DND-41 (cell line): ENCODE results near the gene FLT3LG.

Experiments
- ATAC-seq: fragments of 200-7000 bp; cut with Tn5 transposase; 3 replicates; pipeline ENCODE4 v1.9.1; 2021; ENCODE audit warnings: low read depth; ENCODE audit not compliant: insufficient read depth
- DNase-seq: peaks from one replicate; pipeline ENCODE4 v3.0.0-alpha.2; 2020
- H2AFZ ChIP-seq: 2 replicates; pipeline ENCODE4 v1.6.0; 2012; ENCODE audit warnings: low read depth, low read length
- H3K27ac ChIP-seq: 2 replicates; pipeline ENCODE4 v1.5.1; 2012; ENCODE audit warnings: low read length, inconsistent platforms
- H3K27me3 ChIP-seq: fragments of 200-600 bp; sonication (generic); 2 replicates; pipeline ENCODE4 v1.6.0; 2012; ENCODE audit warnings: low read length, mild to moderate bottlenecking, inconsistent platforms; ENCODE audit not compliant: insufficient read depth, poor library complexity
- H3K36me3 ChIP-seq: 2 replicates; pipeline ENCODE4 v1.5.1; 2012; ENCODE audit warnings: low read length, inconsistent platforms; ENCODE audit not compliant: insufficient read depth
- H3K4me1 ChIP-seq: 2 replicates; pipeline ENCODE4 v1.5.1; 2012; ENCODE audit warnings: mild to moderate bottlenecking, low read length; ENCODE audit not compliant: insufficient read depth
- H3K4me2 ChIP-seq: 2 replicates; pipeline ENCODE4 v1.6.0; 2012; ENCODE audit warnings: mild to moderate bottlenecking, moderate library complexity, low read length, inconsistent platforms; ENCODE audit not compliant: insufficient read depth
- H3K4me3 ChIP-seq, 2 experiments: fragments of 200-600 bp in 1 of 2; shearing (Covaris generic) in 1 of 2; 2 replicates each; pipeline ENCODE4 v1.5.1; 2012 to 2016; ENCODE audit warnings: inconsistent platforms in 2 of 2, low read length in 2 of 2, mild to moderate bottlenecking in 2 of 2, low read depth in 1 of 2, moderate library complexity in 1 of 2
- H3K79me2 ChIP-seq: 2 replicates; pipeline ENCODE4 v1.6.0; 2012; ENCODE audit warnings: low read length, inconsistent platforms; ENCODE audit not compliant: insufficient read depth
- H3K9ac ChIP-seq: 2 replicates; pipeline ENCODE4 v1.6.0; 2012; ENCODE audit warnings: low read depth, mild to moderate bottlenecking, inconsistent platforms, low read length, moderate library complexity
- H3K9me3 ChIP-seq: 2 replicates; pipeline ENCODE4 v1.5.1; 2012; ENCODE audit warnings: low read length, moderate library complexity, mild to moderate bottlenecking, inconsistent platforms; ENCODE audit not compliant: insufficient read depth, severe bottlenecking
- H4K20me1 ChIP-seq: 2 replicates; pipeline ENCODE4 v1.6.0; 2012; ENCODE audit warnings: low read length; ENCODE audit not compliant: insufficient read depth
- EZH2 ChIP-seq: IDR thresholded peaks from 3 replicates; pipeline ENCODE4 v1.6.1; 2012; ENCODE audit warnings: borderline replicate concordance, low read depth, mild to moderate bottlenecking, moderate library complexity, low read length, inconsistent platforms; ENCODE audit not compliant: severe bottlenecking
- TF ChIP-seq, protein P1 (sequence below): IDR thresholded peaks from 2 replicates; pipeline ENCODE4 v1.5.1; 2012; ENCODE audit warnings: borderline replicate concordance, low read length, moderate library complexity, mild to moderate bottlenecking; ENCODE audit not compliant: poor library complexity, severe bottlenecking; ENCODE audit errors: extremely low read depth

The FLT3LG gene

DNA sequence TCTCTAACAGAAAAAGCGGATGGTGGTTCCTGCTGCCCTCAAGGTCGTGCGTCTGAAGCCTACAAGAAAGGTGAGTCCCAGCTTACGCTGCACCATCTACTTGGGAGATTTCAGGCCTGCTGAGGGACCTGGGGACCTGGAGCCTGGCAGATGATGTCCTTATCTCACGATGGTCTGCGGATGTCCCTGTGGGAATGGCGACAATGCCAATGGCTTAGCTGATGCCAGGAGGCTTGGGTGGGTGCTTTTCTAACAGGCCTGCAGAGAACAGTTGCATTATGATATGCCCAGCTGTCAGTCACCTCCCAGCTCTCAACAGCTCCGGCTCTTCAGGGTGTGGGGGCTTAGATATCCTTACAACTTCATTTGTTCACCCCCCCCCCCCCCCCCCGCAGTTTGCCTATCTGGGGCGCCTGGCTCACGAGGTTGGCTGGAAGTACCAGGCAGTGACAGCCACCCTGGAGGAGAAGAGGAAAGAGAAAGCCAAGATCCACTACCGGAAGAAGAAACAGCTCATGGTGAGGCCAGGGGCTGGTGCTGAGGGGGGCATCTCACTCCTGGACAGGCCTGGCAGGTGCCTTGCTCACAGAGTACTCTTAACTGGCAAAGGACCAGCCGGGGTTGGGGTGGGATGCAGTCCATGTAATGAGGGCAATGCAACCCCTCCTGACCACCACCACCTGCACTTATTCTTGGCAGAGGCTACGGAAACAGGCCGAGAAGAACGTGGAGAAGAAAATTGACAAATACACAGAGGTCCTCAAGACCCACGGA, 17.2 kb downstream of the FLT3LG start:
- peaks cover 56% of the 10 kb centered on the region for H3K36me3 ChIP-seq
- H2AFZ ChIP-seq, result no peak overlapping the region
- no peaks in the 10 kb centered on the region for H3K9me3 ChIP-seq
- TF ChIP-seq, protein P1, sequence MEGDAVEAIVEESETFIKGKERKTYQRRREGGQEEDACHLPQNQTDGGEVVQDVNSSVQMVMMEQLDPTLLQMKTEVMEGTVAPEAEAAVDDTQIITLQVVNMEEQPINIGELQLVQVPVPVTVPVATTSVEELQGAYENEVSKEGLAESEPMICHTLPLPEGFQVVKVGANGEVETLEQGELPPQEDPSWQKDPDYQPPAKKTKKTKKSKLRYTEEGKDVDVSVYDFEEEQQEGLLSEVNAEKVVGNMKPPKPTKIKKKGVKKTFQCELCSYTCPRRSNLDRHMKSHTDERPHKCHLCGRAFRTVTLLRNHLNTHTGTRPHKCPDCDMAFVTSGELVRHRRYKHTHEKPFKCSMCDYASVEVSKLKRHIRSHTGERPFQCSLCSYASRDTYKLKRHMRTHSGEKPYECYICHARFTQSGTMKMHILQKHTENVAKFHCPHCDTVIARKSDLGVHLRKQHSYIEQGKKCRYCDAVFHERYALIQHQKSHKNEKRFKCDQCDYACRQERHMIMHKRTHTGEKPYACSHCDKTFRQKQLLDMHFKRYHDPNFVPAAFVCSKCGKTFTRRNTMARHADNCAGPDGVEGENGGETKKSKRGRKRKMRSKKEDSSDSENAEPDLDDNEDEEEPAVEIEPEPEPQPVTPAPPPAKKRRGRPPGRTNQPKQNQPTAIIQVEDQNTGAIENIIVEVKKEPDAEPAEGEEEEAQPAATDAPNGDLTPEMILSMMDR, result no peak
- H3K4me3 ChIP-seq, result no peak overlapping the region
- no peak overlapping the region for H3K9ac ChIP-seq
- H3K4me1 ChIP-seq, result peaks cover 46% of the 10 kb centered on the region
- no peak overlapping the region for H3K27ac ChIP-seq
- no peak for ATAC-seq
- H4K20me1 ChIP-seq, result peaks cover 41% of the 10 kb centered on the region
- H3K79me2 ChIP-seq, result peaks cover 53% of the 10 kb centered on the region
- H3K27me3 ChIP-seq, result no peaks in the 10 kb centered on the region
- peak overlapping the region; percentile 75; the same call in 1 of the 2 replicates for H3K4me2 ChIP-seq
- DNase-seq, result no peak

DNA sequence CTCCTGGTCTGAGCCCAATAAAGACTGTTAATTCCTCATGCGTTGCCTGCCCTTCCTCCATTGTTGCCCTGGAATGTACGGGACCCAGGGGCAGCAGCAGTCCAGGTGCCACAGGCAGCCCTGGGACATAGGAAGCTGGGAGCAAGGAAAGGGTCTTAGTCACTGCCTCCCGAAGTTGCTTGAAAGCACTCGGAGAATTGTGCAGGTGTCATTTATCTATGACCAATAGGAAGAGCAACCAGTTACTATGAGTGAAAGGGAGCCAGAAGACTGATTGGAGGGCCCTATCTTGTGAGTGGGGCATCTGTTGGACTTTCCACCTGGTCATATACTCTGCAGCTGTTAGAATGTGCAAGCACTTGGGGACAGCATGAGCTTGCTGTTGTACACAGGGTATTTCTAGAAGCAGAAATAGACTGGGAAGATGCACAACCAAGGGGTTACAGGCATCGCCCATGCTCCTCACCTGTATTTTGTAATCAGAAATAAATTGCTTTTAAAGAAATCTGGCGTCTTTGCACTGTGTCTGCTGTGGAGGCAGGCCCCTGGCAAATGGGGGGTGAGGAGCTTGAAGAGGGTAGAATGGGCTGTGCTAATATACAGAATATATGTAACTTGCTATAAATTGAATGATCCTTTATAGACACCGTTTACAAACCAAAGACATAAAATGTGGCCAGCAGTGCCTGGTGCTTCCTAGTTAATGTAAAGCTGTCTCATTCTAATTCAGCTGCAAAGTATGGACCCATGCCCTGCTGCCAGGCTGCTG, 18.0 kb downstream of the FLT3LG start:
- H3K4me1 ChIP-seq, result peaks cover 42% of the 10 kb centered on the region
- peaks cover 56% of the 10 kb centered on the region for H3K79me2 ChIP-seq
- no peak for TF ChIP-seq EZH2
- TF ChIP-seq, protein P1, result no peak
- ATAC-seq (no peak), DNase-seq (no peak)
- H3K27me3 ChIP-seq, result no peaks in the 10 kb centered on the region
- no peak overlapping the region for H3K4me2 ChIP-seq
- peaks cover 41% of the 10 kb centered on the region for H4K20me1 ChIP-seq
- no peaks in the 10 kb centered on the region for H3K9me3 ChIP-seq
- H3K27ac ChIP-seq, result no peak overlapping the region
- no peak overlapping the region for H3K4me3 ChIP-seq
- H2AFZ ChIP-seq, result no peak overlapping the region
- H3K9ac ChIP-seq, result no peak overlapping the region
- H3K36me3 ChIP-seq, result peaks cover 60% of the 10 kb centered on the region

DNA sequence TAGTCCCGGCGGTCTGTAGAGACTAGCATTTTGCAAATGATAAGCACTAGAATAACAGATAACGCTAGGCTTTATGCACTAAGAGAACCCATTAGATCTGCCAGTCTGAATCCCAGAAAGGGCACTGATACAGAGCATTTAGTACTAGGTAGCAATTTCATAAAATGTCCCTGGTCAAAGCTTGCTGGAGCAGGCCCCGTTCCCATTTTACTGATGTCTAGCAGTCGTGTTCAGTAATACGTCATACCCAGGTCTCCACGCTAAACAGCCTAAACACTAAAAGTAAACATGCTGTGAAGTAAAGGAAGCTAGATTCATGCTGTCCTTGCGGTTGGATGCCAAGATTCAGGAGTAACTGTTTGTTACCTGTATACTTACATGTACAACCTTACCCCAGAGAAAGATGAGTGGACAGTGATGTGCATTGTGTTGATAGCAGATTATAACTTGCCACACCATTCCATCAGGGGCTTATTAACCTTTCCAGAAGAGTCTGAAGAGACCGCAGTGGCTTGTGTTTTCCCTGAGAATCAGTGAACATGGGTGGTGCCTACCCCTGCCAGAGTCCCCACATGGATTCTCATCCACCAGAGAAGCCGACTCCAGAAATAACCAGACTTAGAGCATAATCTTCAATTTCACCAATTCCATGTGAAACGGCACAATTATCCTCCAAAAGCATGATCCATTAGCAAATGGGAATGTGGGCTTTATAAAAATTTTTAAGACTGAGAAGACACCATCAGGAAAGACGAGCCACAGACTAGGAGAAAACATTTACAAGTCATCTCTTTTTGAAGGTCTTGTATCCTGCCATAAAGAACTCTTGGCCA, 18.8 kb downstream of the FLT3LG start:
- DNase-seq, result no peak
- Histone ChIP-seq H3K4me2 (no peak overlapping the region), H3K27ac (peak overlapping the region; percentile 10; the same call in 1 of the 2 replicates), H3K27me3 (no peaks in the 10 kb centered on the region), H3K9me3 (no peaks in the 10 kb centered on the region), H2AFZ (no peak overlapping the region), H3K4me3 (no peak overlapping the region), H3K9ac (no peak overlapping the region), H3K4me1 (peaks cover 49% of the 10 kb centered on the region), H3K79me2 (peaks cover 59% of the 10 kb centered on the region), H3K36me3 (peaks cover 65% of the 10 kb centered on the region), H4K20me1 (peaks cover 42% of the 10 kb centered on the region)
- TF ChIP-seq, protein P1, result no peak
- TF ChIP-seq EZH2, result no peak
- no peak for ATAC-seq
